Ectodermal cell (in vitro differentiated cells): ENCODE data around the gene DOCK6.

Experiments
- H3K27ac ChIP-seq: 2 replicates; pipeline ENCODE4 v1.7.0; 2013; ENCODE audit warnings: mild to moderate bottlenecking, low read depth, low read length; ENCODE audit not compliant: insufficient read depth, poor library complexity, severe bottlenecking
- H3K27me3 ChIP-seq: 2 replicates; pipeline ENCODE4 v1.7.0; 2013; ENCODE audit warnings: mild to moderate bottlenecking, low read length; ENCODE audit not compliant: insufficient read depth, control insufficient read depth, poor library complexity, severe bottlenecking
- H3K36me3 ChIP-seq: one replicate; pipeline ENCODE4 v1.7.0; 2013; ENCODE audit warnings: low read length; ENCODE audit not compliant: control insufficient read depth, insufficient read depth
- H3K4me1 ChIP-seq: one replicate; pipeline ENCODE4 v1.7.0; 2013; ENCODE audit warnings: low read length; ENCODE audit not compliant: control insufficient read depth, insufficient read depth
- H3K4me3 ChIP-seq: 2 replicates; pipeline ENCODE4 v1.7.0; 2013; ENCODE audit warnings: low read depth, low read length, control low read depth; ENCODE audit not compliant: insufficient read depth
- H3K9me3 ChIP-seq: 2 replicates; pipeline ENCODE4 v1.7.0; 2013; ENCODE audit warnings: mild to moderate bottlenecking, low read length, moderate library complexity; ENCODE audit not compliant: control insufficient read depth
- WGBS, 2 experiments: methylation state at CpG; one replicate each; pipeline ENCODE4 v1.1.7; 2013; ENCODE audit warnings: missing lambda C conversion rate in 2 of 2; 5-methylcytosine and 5-hydroxymethylcytosine counted together

Gene DOCK6

DNA sequence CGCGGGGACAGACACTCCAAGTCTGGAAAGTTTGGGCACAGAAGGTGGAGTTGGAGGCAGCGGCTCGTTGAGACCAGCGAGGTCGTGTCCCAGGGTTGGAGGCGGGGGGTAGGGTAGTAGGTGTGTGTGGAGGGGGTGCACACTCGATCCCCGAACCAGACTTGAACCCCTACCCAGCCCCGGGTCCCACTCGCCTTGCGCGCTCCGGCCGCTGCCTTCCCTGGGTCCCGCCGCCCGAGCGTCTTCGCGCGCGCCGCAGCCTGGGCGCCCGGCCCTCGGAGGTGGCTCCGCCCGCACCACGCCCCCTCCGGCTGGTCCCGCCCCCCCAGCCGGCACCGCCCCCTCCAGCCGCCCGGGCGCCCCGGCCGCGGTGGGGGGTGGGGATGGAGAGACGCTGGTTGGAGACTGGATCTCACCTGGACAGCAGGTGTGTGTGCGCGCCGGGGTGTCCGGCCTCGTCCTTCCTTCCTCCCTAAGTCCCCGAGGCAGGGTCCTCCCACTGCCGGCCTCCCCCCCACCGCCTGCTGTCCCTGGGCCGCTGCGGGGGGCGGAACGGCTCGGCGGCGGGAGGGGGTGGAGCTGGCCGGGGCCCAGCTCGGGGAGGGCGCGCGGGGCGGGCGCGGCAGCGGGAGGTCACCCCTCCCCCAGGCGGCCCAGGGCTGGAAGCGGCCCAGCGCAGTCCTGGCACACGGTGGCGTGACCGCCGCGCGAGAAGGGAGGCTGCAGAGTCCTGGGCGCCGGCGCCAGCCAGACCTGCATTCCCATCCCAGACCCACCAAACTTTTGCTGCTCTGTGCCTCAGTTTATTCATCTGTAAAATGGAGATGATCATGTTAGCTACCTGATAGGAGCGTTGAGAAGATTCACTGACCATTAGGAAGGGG lies 64.8 kb downstream of the DOCK6 start, which contains the start of gene KANK2:
Gene KANK2 (minus strand): TSS at position 255 of the 884 bp plus-strand sequence. CDS start 3,034 bp downstream, outside the sequence.
- no peaks in the 10 kb centered on the region for H3K27me3 ChIP-seq
- H3K27ac ChIP-seq = no peak within 1 kb of the TSS
- peak within 1 kb of the TSS; percentile 71 for H3K4me3 ChIP-seq
- H3K9me3 ChIP-seq = no peaks in the 10 kb centered on the region
- peaks cover 3% of the 10 kb centered on the region for H3K4me1 ChIP-seq
- WGBS, 2 experiments = 2% methylated on average over 78 of the region's 78 CpGs
- no peaks in the 10 kb centered on the region for H3K36me3 ChIP-seq

DNA sequence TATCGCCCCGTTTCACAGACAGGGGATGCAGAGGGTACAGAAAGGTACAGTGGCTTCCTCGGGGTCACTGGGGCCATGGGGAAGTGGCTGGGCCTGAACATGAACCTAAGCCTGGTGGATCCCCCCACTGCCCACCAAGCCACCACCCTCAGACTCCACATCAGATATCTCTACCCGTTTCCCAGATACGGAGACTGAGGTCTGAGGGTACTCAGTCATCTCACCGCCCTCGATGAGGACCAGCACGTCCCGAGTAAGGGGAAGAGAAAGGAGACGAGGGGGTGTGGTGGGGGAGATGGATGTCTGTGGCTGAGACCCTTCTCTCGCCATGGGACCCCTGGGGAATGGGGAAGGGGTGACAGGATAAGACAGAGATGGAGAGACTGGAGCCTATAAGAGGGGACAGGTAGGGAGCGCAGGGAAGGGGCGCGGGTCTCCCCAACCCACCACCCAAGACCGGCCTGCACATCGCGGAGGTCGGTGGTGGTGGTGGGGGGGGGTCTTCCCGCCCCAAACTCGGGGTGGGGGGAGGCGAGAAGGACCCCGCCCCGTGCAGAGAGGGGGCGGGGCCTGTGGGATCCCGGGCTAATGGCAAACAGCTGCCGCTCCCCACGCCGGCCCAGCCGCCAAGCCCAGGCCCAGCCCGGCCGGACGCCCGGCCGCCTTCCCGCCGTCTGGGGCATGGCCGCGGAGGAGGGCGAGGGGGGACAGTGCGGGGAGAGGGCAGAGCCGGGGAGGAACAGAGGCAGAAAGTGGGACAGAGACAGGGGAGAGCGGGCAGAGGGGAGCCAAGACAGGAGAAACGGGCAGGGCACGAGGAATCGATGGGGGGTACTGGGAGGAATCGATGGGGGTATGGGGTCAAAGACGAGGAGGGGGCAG lies 65.7 kb downstream of the DOCK6 start:
- Histone ChIP-seq H3K36me3 (no peaks in the 10 kb centered on the region), H3K27me3 (no peaks in the 10 kb centered on the region), H3K4me1 (peaks cover 3% of the 10 kb centered on the region), H3K27ac (no peak overlapping the region), H3K4me3 (peak overlapping the region; percentile 71), H3K9me3 (no peaks in the 10 kb centered on the region)
- 14 to 16% methylated on average over 47 of the region's 47 CpGs for WGBS, 2 experiments

DNA sequence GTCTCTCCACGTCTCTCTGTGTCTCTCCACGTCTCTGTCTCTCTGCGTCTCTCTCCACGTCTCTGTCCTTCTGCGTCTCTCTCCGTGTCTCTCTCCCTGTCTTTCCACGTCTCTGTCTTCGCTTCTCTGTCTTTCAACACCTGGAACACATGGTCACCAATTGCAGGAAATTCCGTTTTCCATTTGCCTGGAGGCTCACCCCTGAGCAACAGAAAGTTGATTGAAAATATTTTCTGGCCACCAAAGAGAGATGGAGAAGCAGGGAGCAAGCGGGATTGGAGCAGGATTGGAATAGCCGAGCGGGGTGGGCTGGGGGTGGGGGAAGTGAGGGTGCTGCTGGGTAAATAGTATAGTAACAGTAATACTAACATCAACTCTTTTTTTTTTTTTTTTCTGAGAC lies 66.6 kb downstream of the DOCK6 start:
- no peak overlapping the region for H3K4me3 ChIP-seq
- no peaks in the 10 kb centered on the region for H3K27me3 ChIP-seq
- H3K4me1 ChIP-seq = peaks cover 3% of the 10 kb centered on the region
- H3K9me3 ChIP-seq = no peaks in the 10 kb centered on the region
- no peaks in the 10 kb centered on the region for H3K36me3 ChIP-seq
- 91 to 94% methylated on average over 12 of the region's 12 CpGs for WGBS, 2 experiments
- H3K27ac ChIP-seq = no peak overlapping the region

DNA sequence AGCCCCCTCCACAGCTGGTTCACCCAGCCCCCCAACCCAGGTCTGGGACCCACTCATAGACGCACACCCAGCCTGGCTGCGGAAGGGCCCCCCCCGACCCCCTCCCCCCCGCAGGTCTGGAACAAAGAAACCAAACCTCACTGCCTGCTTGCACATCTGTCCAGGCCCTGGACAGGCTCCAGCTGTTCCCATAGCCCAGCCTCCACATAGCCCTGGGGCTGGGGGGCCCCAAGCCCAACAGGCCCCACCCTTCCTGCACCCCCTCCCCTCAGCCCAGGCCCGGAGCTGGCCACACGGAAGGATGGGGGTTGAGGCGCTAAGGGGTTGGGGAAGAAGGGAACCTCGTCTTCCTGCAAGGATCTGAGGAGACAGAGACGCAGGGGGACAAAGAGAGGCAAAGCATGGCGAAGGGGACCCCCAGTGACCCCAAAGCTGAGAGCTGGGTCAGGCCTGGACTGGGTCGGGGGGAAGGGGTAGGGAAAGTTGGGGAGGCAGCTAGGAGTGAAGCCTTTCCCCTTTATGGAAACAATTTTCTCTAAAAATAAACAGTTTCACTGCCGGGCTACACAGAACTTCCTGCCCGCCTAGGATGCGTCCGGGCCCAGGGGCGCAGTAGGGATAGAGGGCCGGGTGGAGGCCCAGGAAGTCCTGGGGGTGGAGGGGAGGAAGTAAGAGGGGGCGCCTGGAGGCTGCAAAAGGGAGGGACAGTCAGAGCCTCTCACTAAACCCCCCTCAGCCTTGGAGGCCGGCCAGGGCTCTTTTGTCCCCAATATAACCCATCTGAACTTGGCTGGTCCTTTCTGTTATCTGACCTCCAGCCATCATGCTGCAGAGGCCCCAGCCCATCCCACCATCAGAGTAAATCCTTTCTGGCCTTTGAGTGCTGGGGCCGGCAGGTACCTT lies 67.4 kb downstream of the DOCK6 start:
- WGBS, 2 experiments = 79 to 84% methylated on average over 19 of the region's 20 CpGs
- Histone ChIP-seq H3K9me3 (no peaks in the 10 kb centered on the region), H3K36me3 (no peaks in the 10 kb centered on the region), H3K27ac (no peak overlapping the region), H3K4me3 (no peak overlapping the region), H3K27me3 (no peaks in the 10 kb centered on the region), H3K4me1 (peaks cover 3% of the 10 kb centered on the region)

DNA sequence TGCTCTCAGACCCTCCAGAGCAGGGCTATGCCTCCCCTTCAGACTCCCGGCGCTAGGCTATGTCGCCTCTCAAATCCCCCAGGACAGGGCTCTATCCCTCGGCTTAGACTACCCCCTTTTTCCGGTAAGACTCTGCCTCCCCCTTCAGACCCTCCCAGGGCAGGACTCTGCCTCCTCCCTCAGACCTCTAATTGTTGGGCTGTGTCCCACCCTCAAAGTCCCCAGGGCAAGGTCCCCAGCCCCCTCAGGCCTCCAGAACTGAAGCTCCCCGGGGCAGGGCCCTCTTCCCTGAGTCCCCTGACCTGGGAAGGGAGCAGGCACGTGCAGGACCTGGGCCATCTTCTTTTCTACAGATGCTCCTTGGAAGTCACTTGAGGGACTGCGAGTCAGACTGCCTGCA lies 68.2 kb downstream of the DOCK6 start:
- H3K36me3 ChIP-seq = no peaks in the 10 kb centered on the region
- no peaks in the 10 kb centered on the region for H3K9me3 ChIP-seq
- H3K27ac ChIP-seq = no peak overlapping the region
- H3K4me1 ChIP-seq = peaks cover 3% of the 10 kb centered on the region
- H3K27me3 ChIP-seq = no peaks in the 10 kb centered on the region
- no peak overlapping the region for H3K4me3 ChIP-seq
- WGBS, 2 experiments = 92% methylated on average over 8 of the region's 8 CpGs

DNA sequence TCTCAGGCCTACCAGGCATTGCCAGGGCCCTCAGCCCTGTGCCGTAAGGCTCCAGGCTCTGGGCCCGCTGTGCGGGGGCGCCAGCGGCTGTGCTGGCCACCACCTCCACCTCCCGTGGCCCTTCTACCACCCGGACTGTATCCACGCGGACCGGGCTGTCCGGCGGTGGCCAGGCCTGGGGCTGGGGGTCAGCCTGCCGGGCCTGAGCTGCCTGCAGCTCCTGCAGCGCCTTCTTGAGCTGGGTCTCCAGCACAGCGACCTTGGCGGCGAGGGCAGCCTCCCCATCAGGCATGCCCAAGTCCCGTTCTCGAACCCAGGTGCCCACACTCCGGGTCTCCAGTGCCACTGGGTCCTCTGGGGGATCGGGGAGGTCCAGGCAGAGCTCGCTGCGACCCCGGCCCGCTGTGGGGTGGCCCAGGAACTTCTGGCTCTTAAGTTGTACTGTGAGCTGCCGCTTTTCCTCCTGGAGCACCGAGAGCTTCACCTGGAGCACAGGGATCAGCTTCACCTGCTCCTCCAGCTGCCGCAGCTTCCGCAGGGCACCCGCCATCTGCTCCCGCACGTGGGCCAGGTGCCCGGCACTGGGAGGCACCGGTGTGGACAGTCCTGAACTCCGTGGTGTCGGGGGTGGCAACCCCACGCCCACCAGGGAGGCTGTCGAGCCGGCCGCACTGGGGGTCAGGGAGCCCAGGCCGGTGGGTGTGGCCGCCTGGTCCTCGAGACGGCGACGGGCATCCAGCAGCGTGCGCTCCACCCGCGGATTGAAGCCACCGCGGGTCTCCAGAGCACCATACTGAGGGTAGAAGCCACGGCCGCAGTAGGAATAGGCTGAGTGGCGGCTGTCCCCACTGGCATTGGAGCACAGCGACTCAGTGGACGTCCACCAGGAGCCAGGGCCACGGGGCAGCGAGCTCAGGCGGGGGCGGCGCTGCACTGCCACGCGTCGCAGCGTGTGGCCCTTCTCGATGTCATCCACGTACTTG lies 69.1 kb downstream of the DOCK6 start:
- WGBS, 2 experiments = 94 to 95% methylated on average over 68 of the region's 68 CpGs
- Histone ChIP-seq H3K27me3 (no peaks in the 10 kb centered on the region), H3K4me1 (peaks cover 3% of the 10 kb centered on the region), H3K36me3 (no peaks in the 10 kb centered on the region), H3K4me3 (no peak overlapping the region), H3K9me3 (no peaks in the 10 kb centered on the region), H3K27ac (no peak overlapping the region)

DNA sequence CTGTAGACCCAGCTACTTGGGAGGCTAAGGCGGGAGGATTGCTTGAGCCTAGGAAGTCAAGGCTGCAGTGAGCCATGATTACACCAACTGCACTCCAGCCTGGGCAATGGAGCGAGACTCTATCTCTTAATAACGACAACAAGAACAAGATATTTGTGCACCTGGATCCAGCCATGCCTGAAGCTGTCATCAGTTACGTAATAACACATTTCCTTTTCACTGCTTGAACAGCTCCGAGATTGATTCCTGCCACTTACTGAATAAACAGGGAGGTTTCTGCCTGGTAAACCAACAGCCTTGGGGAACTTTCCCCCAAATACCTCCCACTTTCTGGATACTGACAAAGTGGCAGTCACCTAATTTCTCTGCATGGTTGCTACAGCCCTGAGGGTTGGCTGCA lies 70.4 kb downstream of the DOCK6 start:
- Histone ChIP-seq H3K4me3 (no peak overlapping the region), H3K9me3 (no peaks in the 10 kb centered on the region), H3K4me1 (peaks cover 3% of the 10 kb centered on the region), H3K27me3 (no peaks in the 10 kb centered on the region), H3K27ac (no peak overlapping the region), H3K36me3 (no peaks in the 10 kb centered on the region)
- 65 to 66% methylated on average over 5 of the region's 5 CpGs for WGBS, 2 experiments

DNA sequence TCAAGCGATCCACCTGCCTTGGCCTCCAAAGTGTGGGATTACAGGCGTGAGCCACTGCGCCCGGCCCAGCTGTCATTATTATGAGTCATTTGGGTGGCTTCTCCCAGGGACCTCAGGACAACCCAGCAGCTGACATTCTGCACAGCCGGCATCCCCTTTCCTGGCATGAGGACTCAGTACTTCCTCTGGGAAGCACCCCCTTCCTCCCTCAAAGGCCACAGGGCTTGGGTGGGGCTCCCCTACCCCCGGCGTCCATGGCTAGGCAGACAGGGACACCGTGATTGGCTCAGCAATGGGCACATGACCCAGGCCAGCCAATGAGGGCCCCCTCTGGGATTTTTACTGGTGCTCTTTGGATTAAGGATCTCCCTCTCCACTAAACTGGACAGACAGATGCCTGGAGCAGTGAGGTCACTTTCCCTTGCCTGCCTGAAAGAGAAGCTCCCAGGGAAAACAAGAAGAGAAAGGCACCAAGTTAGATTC lies 71.0 kb downstream of the DOCK6 start:
- 92% methylated on average over 8 of the region's 8 CpGs for WGBS, 2 experiments
- Histone ChIP-seq H3K9me3 (no peaks in the 10 kb centered on the region), H3K4me1 (peaks cover 3% of the 10 kb centered on the region), H3K4me3 (no peak overlapping the region), H3K36me3 (no peaks in the 10 kb centered on the region), H3K27me3 (no peaks in the 10 kb centered on the region), H3K27ac (no peak overlapping the region)

DNA sequence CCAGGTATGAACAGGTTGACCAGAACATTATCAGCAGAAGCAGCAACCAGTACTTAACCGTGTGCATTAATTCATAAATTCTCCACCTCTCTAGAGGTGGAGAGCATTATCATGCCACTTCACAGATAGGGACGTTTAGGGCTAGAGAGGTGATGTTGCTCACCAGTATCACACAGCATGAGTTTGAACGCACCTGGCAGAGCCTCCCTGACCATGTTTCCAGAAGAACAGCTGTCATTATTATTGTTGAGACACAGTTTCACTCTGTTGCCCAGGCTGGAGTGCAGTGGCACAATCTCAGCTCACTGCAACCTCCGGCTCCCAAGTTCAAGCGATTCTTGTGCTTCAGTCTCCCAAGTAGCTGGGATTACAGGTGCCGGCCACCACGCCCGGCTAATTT lies 71.8 kb downstream of the DOCK6 start:
- H3K9me3 ChIP-seq = no peaks in the 10 kb centered on the region
- H3K27me3 ChIP-seq = no peaks in the 10 kb centered on the region
- no peaks in the 10 kb centered on the region for H3K36me3 ChIP-seq
- H3K4me3 ChIP-seq = no peak overlapping the region
- 94 to 97% methylated on average over 8 of the region's 8 CpGs for WGBS, 2 experiments
- peaks cover 3% of the 10 kb centered on the region for H3K4me1 ChIP-seq
- no peak overlapping the region for H3K27ac ChIP-seq
